Breast epithelium (tissue), 4 donors: ENCODE results near the gene FCRL6. TPM values are rescaled to one million over a fixed set of nuclear protein-coding genes. Genes with fewer than 3 reads are reported as not detected.

Source experiments
- DNase-seq, 2 donors: peaks; one replicate each; pipeline ENCODE4 v3.0.0-alpha.2; 2019; ENCODE audit warnings: low spot score in 2 of 2
- H3K27ac ChIP-seq, 2 donors: fragments of 200-600 bp; sonication (generic) in 1 of 2; one replicate each; pipeline ENCODE4 v1.5.1; 2016 to 2019; ENCODE audit warnings: mild to moderate bottlenecking in 1 of 2
- H3K27me3 ChIP-seq, 2 donors: fragments of 200-600 bp; sonication (generic) in 1 of 2; one replicate each; pipeline versions ENCODE4 v1.5.1 to v1.6.0; 2017 to 2019; ENCODE audit warnings: control low read depth in 1 of 2, mild to moderate bottlenecking in 1 of 2
- H3K36me3 ChIP-seq: fragments of 200-600 bp; one replicate; pipeline ENCODE4 v1.5.1; 2019
- H3K4me1 ChIP-seq, 2 donors: fragments of 200-600 bp; sonication (generic); one replicate each; pipeline ENCODE4 v1.5.1; 2016 to 2019; ENCODE audit warnings: control low read depth in 1 of 2
- H3K4me3 ChIP-seq, 3 donors: fragments of 200-600 bp; sonication (generic); 1 replicate in 2 of 3; 2 replicates in 1 of 3; pipeline ENCODE4 v1.5.1; 2016 to 2019; ENCODE audit warnings: mild to moderate bottlenecking in 3 of 3, moderate library complexity in 2 of 3
- H3K9me3 ChIP-seq, 2 donors: fragments of 200-600 bp; sonication (generic) in 1 of 2; one replicate each; pipeline ENCODE4 v1.5.1; 2016 to 2019; ENCODE audit warnings: control low read depth in 1 of 2
- POLR2A ChIP-seq: fragments of 450-650 bp; IDR thresholded peaks from one replicate; pipeline ENCODE4 v1.6.1; 2016; ENCODE audit warnings: antibody characterized with exemption, mild to moderate bottlenecking, moderate library complexity
- POLR2AphosphoS5 ChIP-seq, 3 donors: sonication (generic); formaldehyde crosslinking; IDR thresholded peaks; one replicate each; pipeline ENCODE4 v1.6.1; 2017; ENCODE audit warnings: antibody characterized with exemption in 3 of 3
- intact Hi-C: fragments of 100-400 bp; cut with DNase I; formaldehyde crosslinking; loops from one replicate; pipeline ENCODE4 v1.15.1; 2023; ENCODE audit warnings: low total_unique reads
- total RNA-seq, 3 donors: library from RNA; depleted of rRNA; stranded (reverse); fragments of >200 nt; gene quantifications; one replicate each; pipeline ENCODE4 v1.1.0, GENCODE V29; 2016
- TF ChIP-seq, protein P1 (sequence below), 3 donors: fragments of 450-650 bp; IDR thresholded peaks; one replicate each; pipeline ENCODE4 v1.5.1; 2016 to 2017; ENCODE audit warnings: antibody characterized with exemption in 3 of 3, mild to moderate bottlenecking in 3 of 3, moderate library complexity in 3 of 3

The FCRL6 gene
- total RNA-seq, 3 donors from 2014 or later: 0.80 to 2.8 (median 0.98) TPM

DNA sequence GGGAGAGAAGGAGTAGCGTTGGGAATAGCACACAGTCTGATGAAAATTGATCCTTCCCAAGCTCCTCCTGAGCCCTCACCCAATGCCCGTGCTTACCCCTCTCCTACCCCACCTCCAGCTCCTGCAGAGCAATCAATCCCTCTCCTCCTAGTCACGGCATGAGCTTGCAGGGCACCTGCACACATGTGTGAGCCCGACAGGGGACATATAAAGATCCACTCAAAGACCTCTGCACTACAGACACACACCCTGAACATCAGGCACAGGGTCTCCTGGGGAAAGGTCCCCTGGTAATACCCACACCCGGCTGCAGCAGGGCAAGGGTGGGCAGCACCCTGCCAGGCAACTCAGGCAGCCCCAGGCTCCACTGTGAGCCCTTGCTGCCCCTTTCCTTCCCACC lies 59.9 kb downstream of the FCRL6 start:
- intact Hi-C loops: no loop called here
- Histone ChIP-seq H3K27me3 (no peaks in the 10 kb centered on the region), H3K27ac (no peak overlapping the region), H3K36me3 (no peaks in the 10 kb centered on the region), H3K4me1 (no peaks in the 10 kb centered on the region), H3K9me3 (no peaks in the 10 kb centered on the region), H3K4me3 (no peak overlapping the region)
- no peak for DNase-seq
- TF ChIP-seq POLR2AphosphoS5 (IDR thresholded peaks at IDR 0.05) (no peak), POLR2A (no peak)
- TF ChIP-seq, protein P1, sequence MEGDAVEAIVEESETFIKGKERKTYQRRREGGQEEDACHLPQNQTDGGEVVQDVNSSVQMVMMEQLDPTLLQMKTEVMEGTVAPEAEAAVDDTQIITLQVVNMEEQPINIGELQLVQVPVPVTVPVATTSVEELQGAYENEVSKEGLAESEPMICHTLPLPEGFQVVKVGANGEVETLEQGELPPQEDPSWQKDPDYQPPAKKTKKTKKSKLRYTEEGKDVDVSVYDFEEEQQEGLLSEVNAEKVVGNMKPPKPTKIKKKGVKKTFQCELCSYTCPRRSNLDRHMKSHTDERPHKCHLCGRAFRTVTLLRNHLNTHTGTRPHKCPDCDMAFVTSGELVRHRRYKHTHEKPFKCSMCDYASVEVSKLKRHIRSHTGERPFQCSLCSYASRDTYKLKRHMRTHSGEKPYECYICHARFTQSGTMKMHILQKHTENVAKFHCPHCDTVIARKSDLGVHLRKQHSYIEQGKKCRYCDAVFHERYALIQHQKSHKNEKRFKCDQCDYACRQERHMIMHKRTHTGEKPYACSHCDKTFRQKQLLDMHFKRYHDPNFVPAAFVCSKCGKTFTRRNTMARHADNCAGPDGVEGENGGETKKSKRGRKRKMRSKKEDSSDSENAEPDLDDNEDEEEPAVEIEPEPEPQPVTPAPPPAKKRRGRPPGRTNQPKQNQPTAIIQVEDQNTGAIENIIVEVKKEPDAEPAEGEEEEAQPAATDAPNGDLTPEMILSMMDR (IDR thresholded peaks at IDR 0.05): no peak

- no peak within 1 kb of the TSS for H3K4me3 ChIP-seq
- H3K4me1 ChIP-seq: peaks cover under 1% of the 10 kb centered on the region in 2 donors
- H3K36me3 ChIP-seq: no peaks in the 10 kb centered on the region
- no peak within 1 kb of the TSS for H3K27ac ChIP-seq
- no peaks in the 10 kb centered on the region for H3K27me3 ChIP-seq
- H3K9me3 ChIP-seq: no peaks in the 10 kb centered on the region
- DNase-seq: no peak
- intact Hi-C loops: no loop called here
- TF ChIP-seq POLR2A (no peak), POLR2AphosphoS5 (IDR thresholded peaks at IDR 0.05) (no peak)
- TF ChIP-seq, protein P1 (IDR thresholded peaks at IDR 0.05): no peak
Observed at GRCh38 chr1:159862557-159862956, 60.4 kb downstream of the FCRL6 start, which contains the start of gene VSIG8. Gene VSIG8, minus strand, starts transcription at chr1:159862657. Its CDS starts 136 bp downstream, at chr1:159862521.

GRCh38 chr1:159864262-159864661 lies 62.1 kb downstream of the FCRL6 start:
- no peaks in the 10 kb centered on the region for H3K36me3 ChIP-seq
- TF ChIP-seq POLR2A (no peak), POLR2AphosphoS5 (IDR thresholded peaks at IDR 0.05) (no peak)
- TF ChIP-seq, protein P1 (IDR thresholded peaks at IDR 0.05): no peak
- intact Hi-C loops: no loop called here
- peaks cover 2 to 15% of the 10 kb centered on the region in 2 donors for H3K4me1 ChIP-seq
- DNase-seq: no peak
- no peaks in the 10 kb centered on the region for H3K27me3 ChIP-seq
- H3K4me3 ChIP-seq: no peak overlapping the region
- H3K27ac ChIP-seq: no peak overlapping the region
- H3K9me3 ChIP-seq: no peaks in the 10 kb centered on the region

Other genes with a start within 250 kb of the FCRL6 start
- gene APCS, start 214.5 kb upstream of the FCRL6 start, total RNA-seq: not detected
- under 1 TPM in 2 of 3 donors, not detected in 1; 0.33 to 0.48 TPM for gene CRP, start 87.8 kb upstream of the FCRL6 start, total RNA-seq
- 100 to 1,000 TPM in 2 of 3 donors, 10 to 100 TPM in 1; 92.7 to 187 (median 147) TPM for gene DUSP23, start 21.4 kb upstream of the FCRL6 start, total RNA-seq
- gene SLAMF8, start 24.5 kb downstream of the FCRL6 start, total RNA-seq: 10 to 100 TPM in 2 of 3 donors, 1 to 10 TPM in 1; 2.3 to 15.4 (median 12.3) TPM
- gene VSIG8, start 60.3 kb downstream of the FCRL6 start, total RNA-seq: under 1 TPM in 2 of 3 donors, not detected in 1; 0.15 to 0.16 TPM
- 1 to 10 TPM in 2 of 3 donors, under 1 TPM in 1; 0.80 to 2.6 (median 2.6) TPM for gene CFAP45, start 97.8 kb downstream of the FCRL6 start, total RNA-seq
- gene TAGLN2, start 123.1 kb downstream of the FCRL6 start, total RNA-seq: 100 to 1,000 TPM; 195 to 259 (median 231) TPM
- 1 to 10 TPM in 2 of 3 donors, not detected in 1; 5.9 to 8.0 TPM for gene IGSF9, start 143.3 kb downstream of the FCRL6 start, total RNA-seq
- not detected for gene SLAMF9, start 151.9 kb downstream of the FCRL6 start, total RNA-seq
- gene PIGM, start 229.6 kb downstream of the FCRL6 start, total RNA-seq: 1 to 10 TPM; 4.9 to 8.2 (median 5.1) TPM